ENCODE measurements around the gene DEDD2. TPM values are rescaled to one million over a fixed set of nuclear protein-coding genes. Genes with fewer than 3 reads are reported as not detected.

DEDD2 gene
- total RNA-seq, 1 donor from 2014 or later, result 18.3 TPM

DNA sequence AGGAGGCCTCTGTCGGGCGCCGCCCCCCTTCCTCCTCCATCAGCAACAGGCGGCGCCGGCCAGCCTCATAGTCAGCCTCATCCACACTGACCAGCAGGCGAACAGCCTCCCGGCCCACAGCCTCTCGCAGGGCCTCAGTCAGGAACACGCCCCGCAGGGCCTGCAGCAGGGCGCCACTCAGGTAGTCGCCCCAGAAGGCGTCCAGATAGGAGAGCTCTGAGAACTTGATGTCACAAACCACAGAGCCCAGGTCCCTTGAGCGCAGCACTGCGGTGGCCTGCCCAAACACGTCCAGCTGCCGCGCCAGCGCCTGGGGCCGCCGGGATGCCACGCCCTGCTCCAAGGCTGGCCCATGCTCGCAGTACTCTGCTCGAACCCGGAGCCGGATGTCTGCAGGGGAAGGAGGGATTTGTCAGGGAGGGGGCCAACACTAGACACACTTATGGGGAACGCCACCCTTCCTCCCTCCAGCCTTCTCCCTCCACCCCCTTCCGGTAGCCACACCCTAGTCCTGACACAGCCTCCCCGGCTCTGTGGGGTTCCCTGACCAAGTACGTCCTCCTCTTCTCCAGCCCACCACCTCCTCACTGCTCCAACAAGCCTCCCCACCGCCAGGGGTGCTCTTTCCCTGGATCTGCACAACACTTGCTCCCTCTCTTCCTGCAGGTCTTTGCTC is 17.9 kb downstream of the DEDD2 start:
- DNase-seq (ENCODE audit: low read depth in 2 of 2), result no peak

DNA sequence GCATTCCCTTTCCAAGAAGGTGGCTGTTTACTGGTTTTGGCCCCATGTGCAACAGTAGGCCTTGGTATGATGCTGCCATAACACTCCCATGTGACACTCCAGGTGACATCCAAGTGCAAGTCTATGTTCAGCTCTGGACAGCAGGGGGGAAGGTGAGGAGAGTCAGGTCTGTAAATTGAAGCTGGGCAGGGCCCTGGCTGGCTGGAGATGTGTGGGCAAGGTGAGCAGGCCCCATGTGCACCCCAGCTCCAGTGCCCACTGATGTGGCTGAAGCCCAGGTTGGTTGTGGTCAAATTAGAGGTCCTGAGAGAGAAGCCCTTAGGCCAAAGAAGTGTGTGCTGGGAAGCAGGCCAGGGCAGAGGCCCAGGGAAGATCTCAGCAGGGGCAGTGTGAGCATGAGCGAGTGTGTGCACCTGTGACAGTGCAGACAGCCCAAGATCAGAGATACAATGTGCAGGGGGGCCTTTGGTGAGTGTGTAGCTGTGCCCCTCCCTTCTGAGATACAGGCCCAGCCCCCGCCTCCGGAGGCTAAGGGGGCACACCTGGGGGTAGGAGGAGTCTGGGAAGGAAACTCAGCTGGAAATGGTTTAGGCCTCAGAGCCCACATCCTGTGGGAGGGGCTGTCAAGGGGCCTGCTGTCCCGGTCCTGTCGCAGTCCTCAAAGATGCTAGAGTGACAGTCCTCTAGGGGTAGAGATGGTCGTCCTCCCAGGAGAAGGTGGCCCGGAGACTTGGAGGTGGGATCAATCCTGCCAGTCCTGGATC is 18.6 kb downstream of the DEDD2 start:
- no peak for DNase-seq (ENCODE audit: low read depth in 2 of 2)

GRCh38 chr19:42197375-42197817 is 20.1 kb downstream of the DEDD2 start:
- no peak for DNase-seq (ENCODE audit: low read depth in 2 of 2)

GRCh38 chr19:42196011-42197001 is 21.2 kb downstream of the DEDD2 start:
- no peak for DNase-seq (ENCODE audit: low read depth in 2 of 2)

- peak; percentile 63 to 75 for DNase-seq (ENCODE audit: low read depth in 2 of 2)
Observed at GRCh38 chr19:42193706-42194105, 23.8 kb downstream of the DEDD2 start.

DNA sequence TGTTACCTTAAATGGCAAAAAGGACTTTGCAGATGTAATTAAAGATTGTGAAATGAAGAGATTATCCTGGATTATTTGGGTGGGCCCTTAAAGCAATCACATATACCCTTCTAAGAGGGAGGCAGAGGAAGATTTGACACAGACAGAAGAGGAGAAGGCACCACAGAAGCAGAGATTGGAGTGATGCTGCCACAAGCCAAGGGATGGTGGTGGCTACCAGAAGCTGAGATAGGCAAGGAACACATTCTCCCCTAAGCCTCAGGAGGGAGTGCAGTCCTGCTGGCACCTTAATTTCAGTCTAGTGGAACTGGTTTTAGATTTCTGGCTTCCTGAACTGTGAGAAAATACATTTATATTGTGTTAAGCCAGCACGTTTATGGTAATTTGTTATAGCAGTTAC is 24.2 kb downstream of the DEDD2 start:
- no peak for DNase-seq (ENCODE audit: low read depth in 2 of 2)

- DNase-seq (ENCODE audit: low read depth in 2 of 2), result peak in 1 of 2 donors; percentile 38
Observed at GRCh38 chr19:42191855-42192254, 25.6 kb downstream of the DEDD2 start.

DNA sequence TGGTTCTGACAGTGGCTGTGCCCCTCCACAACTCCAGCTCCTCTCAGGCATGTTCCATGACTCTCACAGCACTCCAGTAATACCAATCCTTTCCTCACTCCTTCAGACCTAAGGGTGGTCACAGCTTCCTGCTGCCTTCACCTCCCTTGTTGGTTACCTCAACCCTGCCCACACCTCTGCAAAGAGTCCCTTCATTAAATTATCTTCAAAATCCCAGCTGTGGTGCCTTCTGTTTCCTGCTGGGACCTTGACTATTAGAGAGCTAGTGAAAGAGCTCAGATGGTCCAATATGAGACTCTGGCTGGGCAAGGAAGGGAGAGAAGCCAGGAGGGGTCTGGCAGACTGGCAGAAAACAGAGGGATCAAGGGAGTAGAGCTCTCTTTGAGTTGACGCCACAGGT is 26.1 kb downstream of the DEDD2 start:
- no peak for DNase-seq (ENCODE audit: low read depth in 2 of 2)

DNA sequence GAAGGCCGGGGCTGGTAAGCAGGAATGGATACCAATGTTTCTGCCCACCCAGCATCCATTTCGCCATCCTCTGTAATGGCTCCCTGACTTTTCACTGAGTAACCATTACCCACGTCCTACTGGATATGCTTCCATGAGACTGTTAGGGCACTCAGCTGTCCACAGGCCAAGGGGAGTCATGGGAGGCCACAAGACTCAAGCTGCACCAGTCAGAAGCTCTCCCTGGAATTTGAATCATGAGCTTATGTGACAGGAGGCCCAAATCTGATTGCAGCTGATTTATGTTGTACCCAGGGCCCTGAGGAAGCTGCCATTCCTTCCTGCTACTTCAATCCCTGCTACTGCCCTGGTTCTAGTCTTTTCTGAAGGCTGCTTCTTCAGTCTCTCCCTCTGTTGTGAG is 28.3 kb downstream of the DEDD2 start:
- no peak for DNase-seq (ENCODE audit: low read depth in 2 of 2)

DNA sequence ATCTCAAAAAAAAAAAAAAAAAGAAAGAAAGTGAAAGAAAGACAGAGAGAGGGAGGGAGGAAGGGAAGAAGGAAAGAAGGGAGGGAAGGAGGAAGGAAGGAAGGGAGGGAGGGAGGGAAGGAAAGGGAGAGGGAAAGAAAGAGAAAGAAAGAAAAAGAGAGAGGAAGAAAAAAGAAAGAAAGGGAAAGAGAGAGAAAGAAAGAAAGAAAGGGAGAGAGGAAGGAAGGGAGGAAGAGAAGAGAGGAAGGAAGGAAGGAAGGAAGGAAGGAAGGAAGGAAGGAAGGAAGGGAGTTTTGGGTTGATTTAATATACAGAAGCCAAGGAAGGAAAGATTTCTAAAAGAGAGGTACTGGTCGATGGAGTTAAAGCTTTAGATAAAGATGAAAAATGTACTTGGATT is 28.8 kb downstream of the DEDD2 start:
- no peak for DNase-seq (ENCODE audit: low read depth in 2 of 2)

- DNase-seq (ENCODE audit: low read depth in 2 of 2), result no peak
Observed at GRCh38 chr19:42185277-42185676, 32.2 kb downstream of the DEDD2 start.

DNA sequence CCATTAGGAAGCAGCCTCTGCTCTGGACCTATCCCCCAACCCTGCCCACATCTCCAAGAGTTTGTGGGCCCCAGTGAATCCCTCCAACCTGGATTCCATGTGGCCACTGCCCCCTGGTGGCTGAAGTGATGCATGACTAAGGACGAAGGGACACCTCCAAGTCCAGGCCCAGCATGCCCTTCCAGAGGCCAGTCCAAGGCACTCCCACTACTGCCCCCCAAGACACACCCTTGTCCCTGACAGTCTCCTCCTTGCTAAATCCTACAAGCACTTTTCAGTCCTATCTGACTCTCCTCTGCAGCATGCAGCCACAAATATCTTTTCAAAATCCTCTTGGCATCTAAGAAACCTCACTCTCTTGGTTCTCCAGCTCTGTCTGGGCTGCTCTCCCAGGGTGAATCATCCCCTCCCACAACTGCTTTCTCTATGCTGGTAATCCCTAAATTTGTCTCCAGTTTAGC is 33.0 kb downstream of the DEDD2 start:
- peak; percentile 80 to 83 for DNase-seq (ENCODE audit: low read depth in 2 of 2)

GRCh38 chr19:42178791-42179674 is 38.4 kb downstream of the DEDD2 start:
- DNase-seq (ENCODE audit: low read depth in 2 of 2), result no peak

GRCh38 chr19:42177686-42178019 is 39.8 kb downstream of the DEDD2 start:
- no peak for DNase-seq (ENCODE audit: low read depth in 2 of 2)

GRCh38 chr19:42176990-42177685 is 40.3 kb downstream of the DEDD2 start:
- DNase-seq (ENCODE audit: low read depth in 2 of 2), result peak; percentile 59 to 83

GRCh38 chr19:42176649-42176989 is 40.9 kb downstream of the DEDD2 start:
- DNase-seq (ENCODE audit: low read depth in 2 of 2), result peak in 1 of 2 donors; percentile 49

DNA sequence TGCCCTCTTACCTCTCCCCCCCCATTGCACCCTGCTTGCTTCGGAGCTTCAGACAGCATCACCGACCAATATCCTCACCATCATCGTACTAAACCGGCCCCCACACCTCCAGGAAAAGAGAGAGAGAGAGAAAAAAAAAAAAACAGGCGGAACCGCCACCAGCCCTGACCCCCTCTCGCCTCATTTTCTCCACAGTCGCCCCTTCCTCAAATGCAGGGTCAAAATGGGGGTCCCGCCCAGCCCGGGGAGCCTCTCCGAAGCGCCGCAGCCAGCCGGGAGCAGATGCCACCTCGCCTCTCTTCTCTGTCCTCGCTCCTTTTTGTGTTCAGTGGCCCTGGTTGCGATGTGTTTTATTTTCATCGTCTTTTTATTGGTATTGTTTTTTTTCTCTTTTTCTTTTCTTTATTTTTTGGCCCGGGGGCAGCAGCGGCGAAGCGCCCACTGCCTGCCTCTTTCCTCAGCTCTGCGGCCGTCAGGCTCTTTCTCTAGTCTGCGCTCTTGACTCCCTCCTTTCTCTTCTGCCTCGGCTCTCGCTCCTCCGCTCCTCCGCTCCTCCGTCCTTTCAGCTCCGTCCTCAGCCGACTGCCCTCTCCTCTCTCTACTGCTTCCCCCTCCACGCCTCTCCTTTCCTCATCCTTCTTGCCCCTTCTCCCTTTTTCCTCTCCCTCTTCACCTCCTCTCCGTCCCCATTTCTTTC is 41.4 kb downstream of the DEDD2 start:
- peak in 1 of 2 donors; percentile 19 for DNase-seq (ENCODE audit: low read depth in 2 of 2)

DNA sequence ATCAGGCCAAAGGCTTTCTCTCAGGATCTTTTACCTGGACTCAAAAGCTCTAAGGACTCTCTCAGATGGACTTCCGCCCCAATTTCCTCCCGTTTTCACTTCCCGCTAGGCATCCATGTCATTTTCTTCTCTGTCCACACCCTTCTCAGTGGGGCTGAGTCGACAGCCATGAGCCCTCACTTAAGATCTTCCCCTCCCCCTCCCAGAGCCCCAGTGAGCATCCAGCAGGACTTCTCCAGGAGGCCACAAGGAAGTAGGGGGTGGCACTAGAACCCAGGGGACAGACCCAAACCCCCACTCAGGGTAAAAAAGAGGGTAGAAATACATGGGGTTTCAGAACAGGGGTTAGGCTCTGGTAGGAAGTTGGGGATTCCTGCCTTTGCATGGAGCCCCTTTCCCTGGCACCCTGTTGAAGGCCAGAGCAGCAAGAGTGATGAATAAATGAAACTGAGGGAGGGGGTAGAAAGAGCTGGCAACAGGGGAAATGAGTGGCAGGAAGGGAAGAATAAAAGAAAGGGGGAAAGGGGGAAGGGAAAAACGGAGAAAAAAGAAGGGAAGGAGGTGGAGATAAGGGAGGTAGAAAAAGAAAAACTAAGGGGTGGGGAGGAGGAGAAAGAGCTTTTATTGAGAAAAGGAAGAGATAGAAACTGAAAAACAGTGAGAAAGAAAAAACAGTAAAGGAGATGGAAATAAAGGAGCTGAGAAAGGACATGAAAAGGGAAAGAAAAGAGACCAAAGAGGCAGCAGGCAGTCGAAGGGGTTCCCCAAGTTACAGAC is 42.3 kb downstream of the DEDD2 start:
- no peak for DNase-seq (ENCODE audit: low read depth in 2 of 2)

- DNase-seq (ENCODE audit: low read depth in 2 of 2), result no peak
Observed at GRCh38 chr19:42174188-42174587, 43.3 kb downstream of the DEDD2 start.

Measured in lung microvascular endothelial cell (primary cell).